GM12878 (cell line): ENCODE results near the gene NAALAD2. TPM values are rescaled to one million over a fixed set of nuclear protein-coding genes. Genes with fewer than 3 reads are reported as not detected.

Experiments
- ATAC-seq: fragments of 200-7000 bp; cut with Tn5 transposase; 3 replicates; pipeline ENCODE4 v1.9.1; 2020; ENCODE audit warnings: mild to moderate bottlenecking, moderate library complexity
- BruUV-seq: library from RNA; stranded (reverse); fragments of 400-500 nt; replicated peaks from 2 replicates; lab custom pipeline; 2021; lab: Mats Ljungman, UMichigan
- CTCF ChIA-PET: fragments of 300-600 bp; sonication (Branson Sonifier 250); formaldehyde crosslinking; extraction: SDS; loops from one replicate; lab custom pipeline; 2021; ENCODE audit warnings: inconsistent platforms; lab: Yijun Ruan, JAX
- POLR2A ChIA-PET: fragments of 350-600 bp; formaldehyde crosslinking; extraction: SDS; loops from one replicate; lab custom pipeline; 2021; ENCODE audit warnings: inconsistent platforms; lab: Charles Lee
- RAD21 ChIA-PET: fragments of 300-600 bp; sonication (Branson Sonifier 250); formaldehyde crosslinking; loops from one replicate; lab custom pipeline; 2023; ENCODE audit warnings: antibody characterized with exemption; ENCODE audit not compliant: unreplicated experiment; lab: Charles Lee
- SMC1A ChIA-PET: fragments of 300-600 bp; sonication (Branson Sonifier 250); formaldehyde crosslinking; loops from one replicate; lab custom pipeline; 2023; ENCODE audit not compliant: unreplicated experiment, uncharacterized antibody; lab: Charles Lee
- DNase-seq: peaks from one replicate; pipeline ENCODE4 v3.0.0-alpha.2; 2011; ENCODE audit warnings: low read depth, low spot score
- FAIRE-seq: peaks from 3 replicates; lab custom pipeline; 2011; peaks lifted over from hg19 to GRCh38; lab: Jason Lieb, UNC
- H2AFZ ChIP-seq: 2 replicates; pipeline ENCODE4 v1.6.0; 2011; ENCODE audit warnings: low read depth, low read length, control low read depth; ENCODE audit not compliant: control insufficient read depth
- H3K27ac ChIP-seq: 2 replicates; pipeline ENCODE4 v1.5.1; 2011; ENCODE audit warnings: control low read depth; ENCODE audit not compliant: control insufficient read depth, insufficient read depth
- H3K27me3 ChIP-seq, 2 experiments: replicated peaks in 1 of 2; 2 replicates each; pipeline versions ENCODE4 v1.6.0 to v1.6.1; 2011; ENCODE audit warnings: low read length in 1 of 2; ENCODE audit not compliant: control insufficient read depth in 2 of 2, insufficient read depth in 2 of 2
- H3K36me3 ChIP-seq, 2 experiments: 2 replicates each; pipeline ENCODE4 v1.5.1; 2011; ENCODE audit warnings: low read length in 1 of 2; ENCODE audit not compliant: control insufficient read depth in 2 of 2, insufficient read depth in 2 of 2
- H3K4me1 ChIP-seq: 2 replicates; pipeline ENCODE4 v1.6.1; 2011; ENCODE audit warnings: mild to moderate bottlenecking, low read length, moderate library complexity, mixed read lengths; ENCODE audit not compliant: control insufficient read depth, insufficient read depth
- H3K4me2 ChIP-seq: 2 replicates; pipeline ENCODE4 v1.6.0; 2011; ENCODE audit warnings: control low read depth; ENCODE audit not compliant: control insufficient read depth, insufficient read depth
- H3K4me3 ChIP-seq: fragments of 200-600 bp; sonication (generic); 2 replicates; pipeline ENCODE4 v1.5.1; 2016
- H3K79me2 ChIP-seq: 2 replicates; pipeline ENCODE4 v1.6.0; 2011; ENCODE audit warnings: low read length; ENCODE audit not compliant: control insufficient read depth, insufficient read depth
- H3K9ac ChIP-seq: 2 replicates; pipeline ENCODE4 v1.8.0; 2011; ENCODE audit warnings: low read length, control low read depth, mixed read lengths; ENCODE audit not compliant: control insufficient read depth, insufficient read depth
- H3K9me3 ChIP-seq: replicated peaks from 3 replicates; pipeline ENCODE4 v1.5.1; 2011; ENCODE audit warnings: mild to moderate bottlenecking, low read length; ENCODE audit not compliant: control insufficient read depth, insufficient read depth
- H4K20me1 ChIP-seq: 2 replicates; pipeline ENCODE4 v1.6.0; 2011; ENCODE audit not compliant: control insufficient read depth, insufficient read depth
- HCFC1 ChIP-seq: fragments of 150-350 bp; IDR thresholded peaks from 2 replicates; pipeline ENCODE4 v1.6.1; 2014; ENCODE audit warnings: low read length
- JUNB ChIP-seq: IDR thresholded peaks from 2 replicates; pipeline ENCODE4 v1.6.1; 2016; ENCODE audit warnings: antibody characterized with exemption, mild to moderate bottlenecking
- LARP7 ChIP-seq: fragments of 450-650 bp; IDR thresholded peaks from 2 replicates; pipeline ENCODE4 v1.6.1; 2017; ENCODE audit warnings: mild to moderate bottlenecking
- PRDM15 ChIP-seq: fragments of 450-650 bp; formaldehyde crosslinking; IDR thresholded peaks from 2 replicates; pipeline ENCODE4 v1.4.0; 2020; ENCODE audit warnings: mild to moderate bottlenecking, moderate library complexity
- RCOR1 ChIP-seq: conservative IDR thresholded peaks from 2 replicates; pipeline ENCODE4 v1.6.1; 2012; ENCODE audit warnings: low read depth, low read length, improper control_type of control experiment
- WRNIP1 ChIP-seq: IDR thresholded peaks from 2 replicates; pipeline ENCODE4 v1.6.1; 2011; ENCODE audit warnings: low read depth, low read length, improper control_type of control experiment, borderline replicate concordance
- YBX1 ChIP-seq: fragments of 450-650 bp; IDR thresholded peaks from 2 replicates; pipeline ENCODE4 v1.6.1; 2016; ENCODE audit warnings: antibody characterized with exemption
- WGBS: methylation state at CpG from one replicate; pipeline ENCODE4 v1.1.6; 2016; ENCODE audit warnings: low lambda C conversion rate; ENCODE audit not compliant: insufficient replicate concordance, insufficient coverage; ENCODE audit errors: missing lambda C conversion rate; 5-methylcytosine and 5-hydroxymethylcytosine counted together
- in situ Hi-C: fragments of 300-500 bp; cut with MboI; formaldehyde crosslinking; loops from 9 replicates; pipeline ENCODE4 v1.14.3; 2018; ENCODE audit warnings: mixed read lengths
- intact Hi-C: fragments of 100-400 bp; cut with micrococcal nuclease; formaldehyde crosslinking; loops from one replicate; pipeline ENCODE4 v1.14.2; 2022; ENCODE audit not compliant: unreplicated experiment
- polyA plus RNA-seq, 11 experiments: library from polyadenylated mRNA; depleted of rRNA in 4 of 11; unstranded in 6 of 11; stranded (reverse) in 5 of 11; fragments of >200 nt; fragmentation: Nextera tagmentation in 4 of 11; fragmentation: Illumina TruSeq in 1 of 11; extraction: Ambion mirVana in 4 of 11; extraction: Trizol in 1 of 11; gene quantifications; 1 replicate in 1 of 11; 2 replicates in 10 of 11; pipeline versions ENCODE4 v1.2.1 to v1.2.3, GENCODE V29; 2011 to 2016; ENCODE audit warnings: inconsistent platforms in 2 of 11, missing spikeins in 2 of 11, low read depth in 1 of 11
- total RNA-seq, 4 experiments: library from RNA; depleted of rRNA in 3 of 4; stranded (reverse); fragments of >200 nt in 3 of 4; fragmentation: Illumina TruSeq in 1 of 4; extraction: Trizol in 1 of 4; gene quantifications; 2 replicates each; pipeline versions ENCODE4 v1.2.1 to v1.2.3, GENCODE V29; 2013 to 2021

Gene NAALAD2
- total and polyA plus RNA-seq, 10 of the 15 experiments (the other 5 are each of a cell fraction or from before 2014, with no cell fraction given): 0.05 to 0.24 (median 0.11) TPM; not detected in 5

DNA sequence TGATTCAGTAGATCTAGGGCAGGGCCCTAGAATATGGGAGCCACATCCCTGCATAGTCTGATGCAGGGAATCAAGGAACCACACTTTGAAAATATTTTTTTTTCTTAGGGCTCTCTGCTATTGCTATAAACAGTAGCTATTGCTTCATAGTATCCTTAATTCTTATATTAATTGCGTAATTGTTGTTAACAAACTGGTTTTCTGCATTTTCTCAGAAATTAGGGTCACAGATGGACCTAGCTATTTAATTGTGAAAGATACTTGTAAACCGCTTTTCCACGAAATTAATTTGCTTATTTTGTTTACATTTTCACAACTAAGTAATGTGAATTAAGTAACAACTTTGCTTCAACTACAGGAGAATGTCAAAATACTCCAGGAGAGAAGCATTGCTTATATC, 34.1 kb downstream of the NAALAD2 start:
- H3K4me1 ChIP-seq: no peaks in the 10 kb centered on the region
- no peak for FAIRE-seq
- intact Hi-C loops: no loop called here
- ChIA-PET CTCF (no interaction called here), SMC1A (no interaction called here), RAD21 (no interaction called here), POLR2A (interaction anchor here (0.6 kb wide), 1 partner anchor 91 kb away, joined by 3 read pairs; no protein-coding TSS in a partner anchor)
- H2AFZ ChIP-seq: no peak overlapping the region
- H3K27me3 ChIP-seq: no peaks in the 10 kb centered on the region
- H3K79me2 ChIP-seq: no peaks in the 10 kb centered on the region
- H3K27ac ChIP-seq: no peak overlapping the region
- ATAC-seq: no peak
- TF ChIP-seq HCFC1: no peak
- no peak for TF ChIP-seq JUNB
- TF ChIP-seq LARP7: no peak
- no peak for TF ChIP-seq RCOR1
- H3K4me2 ChIP-seq: no peak overlapping the region
- no peaks in the 10 kb centered on the region for H3K36me3 ChIP-seq
- H3K4me3 ChIP-seq: no peak overlapping the region
- no peak for DNase-seq
- BruUV-seq: no TSS peak
- H4K20me1 ChIP-seq: no peaks in the 10 kb centered on the region
- in situ Hi-C loops: no loop called here
- H3K9ac ChIP-seq: no peak overlapping the region
- WGBS: 39% methylated on average over 3 of the region's 3 CpGs
- no peaks in the 10 kb centered on the region for H3K9me3 ChIP-seq

GRCh38 chr11:90171359-90171758, 36.9 kb downstream of the NAALAD2 start:
- SMC1A ChIA-PET: interaction anchor here (1.0 to 1.7 kb wide), 2 partner anchors 9 to 11 kb away, joined by 3 to 4 read pairs; no protein-coding TSS in a partner anchor
- no peak overlapping the region for H3K4me2 ChIP-seq
- no peak for DNase-seq
- in situ Hi-C loops (no loop called here), intact Hi-C loops (no loop called here)
- POLR2A ChIA-PET: no interaction called here
- no peaks in the 10 kb centered on the region for H3K27me3 ChIP-seq
- BruUV-seq: no TSS peak
- no peaks in the 10 kb centered on the region for H3K36me3 ChIP-seq
- H2AFZ ChIP-seq: no peak overlapping the region
- H3K79me2 ChIP-seq: no peaks in the 10 kb centered on the region
- no peaks in the 10 kb centered on the region for H3K9me3 ChIP-seq
- RAD21 ChIA-PET: no interaction called here
- no peak overlapping the region for H3K9ac ChIP-seq
- CTCF ChIA-PET: interaction anchor here (0.7 kb wide), 1 partner anchor 1899 kb away, joined by 4 read pairs; no protein-coding TSS in a partner anchor
- H3K4me1 ChIP-seq: no peaks in the 10 kb centered on the region
- no peak overlapping the region for H3K4me3 ChIP-seq
- no peak for TF ChIP-seq LARP7
- no peak for TF ChIP-seq PRDM15
- TF ChIP-seq YBX1: no peak
- no peak for TF ChIP-seq WRNIP1
- TF ChIP-seq, all 136 proteins: peak for 0
- Histone ChIP-seq H4K20me1 (no peaks in the 10 kb centered on the region), H3K27ac (no peak overlapping the region)
- FAIRE-seq: no peak
- ATAC-seq: no peak
